ENCODE measurements around the gene COG5. TPM values are rescaled to one million over a fixed set of nuclear protein-coding genes. Genes with fewer than 3 reads are reported as not detected.
A peak's percentile ranks its signal among the peaks of the same experiment; 100 is the strongest.

Gene COG5
- total and polyA plus RNA-seq, 2 of the 4 experiments (the other 2 are of a cell fraction) = 18.5 to 27.4 TPM

DNA sequence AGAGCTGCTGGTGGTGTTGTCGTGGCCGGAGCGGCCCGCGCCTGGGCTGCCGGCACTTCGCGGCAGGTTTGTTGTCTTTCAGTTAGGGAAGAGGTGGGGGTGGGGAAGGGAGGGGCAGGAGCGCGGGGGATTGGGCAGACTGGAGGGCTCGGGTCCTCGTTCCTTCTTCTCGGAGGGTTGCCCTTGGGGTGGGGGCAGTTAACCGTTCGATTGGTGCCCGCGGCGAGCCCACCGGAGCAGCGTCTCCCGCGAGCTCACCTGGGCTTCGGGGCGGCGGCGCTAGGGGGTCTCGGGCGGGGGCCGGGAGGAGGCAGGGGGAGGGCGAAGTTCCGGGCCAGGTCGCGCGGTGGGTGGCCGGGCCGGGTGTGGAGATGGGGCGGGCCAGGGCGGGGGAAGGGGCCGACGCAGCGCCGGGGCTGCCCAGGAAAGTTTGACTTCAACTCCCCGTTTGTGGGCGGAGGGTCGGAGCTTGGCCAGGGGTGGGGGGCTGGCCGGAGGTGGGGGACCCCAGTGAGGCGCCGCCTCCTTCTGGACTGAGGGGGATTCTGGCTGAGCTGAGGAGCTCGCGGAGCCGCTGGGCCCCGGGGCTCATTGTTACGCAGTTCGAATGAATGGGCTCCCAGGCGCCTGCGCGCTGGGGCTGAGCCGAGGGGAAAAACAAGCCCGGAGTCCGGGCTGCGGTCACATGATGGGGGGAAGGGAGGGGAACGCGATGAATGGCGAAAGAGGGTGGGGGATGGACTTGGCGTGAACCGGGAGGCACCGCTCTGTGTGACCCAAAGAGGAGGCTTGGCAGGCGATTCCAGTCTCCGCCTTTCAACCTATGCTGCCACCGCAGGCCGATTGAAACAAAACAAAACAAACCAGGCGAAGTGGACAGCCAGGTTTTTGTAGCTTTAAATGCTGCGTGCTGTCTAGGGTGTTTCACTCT lies 394.3 kb downstream of the COG5 start:
- Histone ChIP-seq H2AK5ac (ENCODE audit: low read depth, low read length) (no peak overlapping the region), H3K9me1 (ENCODE audit: insufficient read depth, low read length) (no peaks in the 10 kb centered on the region), H3K56ac (ENCODE audit: extremely low read depth, insufficient read depth, low read length) (peak overlapping the region; percentile 16; the same call in 1 of the 2 replicates), H3K79me1 (ENCODE audit: low read depth in 1 of 2, low read length in 2 of 2) (peaks cover 4 to 35% of the 10 kb centered on the region in 2 experiments), H3K4me3 (ENCODE audit: insufficient read depth, low read depth, low read length) (peak overlapping the region; percentile 67), H2BK120ac (ENCODE audit: low read depth, low read length) (peak overlapping the region; percentile 9; the same call in 1 of the 2 replicates), H2AFZ (replicated peaks; ENCODE audit: low read length, poor library complexity) (peak overlapping the region; percentile 98), H3K27me3 (ENCODE audit: control insufficient read depth, insufficient read depth, low read length) (no peaks in the 10 kb centered on the region), H3K4me2 (ENCODE audit: low read depth, low read length) (peak overlapping the region; percentile 85), H3K9ac (ENCODE audit: low read depth, low read length) (peak overlapping the region; percentile 72), H4K20me1 (ENCODE audit: insufficient read depth, low read length) (peaks cover 24% of the 10 kb centered on the region), H4K5ac (ENCODE audit: low read depth, low read length) (no peak overlapping the region), H2BK5ac (ENCODE audit: low read depth, low read length, poor library complexity, severe bottlenecking) (peak overlapping the region; percentile 79), H4K8ac (ENCODE audit: low read depth in 2 of 2, low read length in 2 of 2) (peak overlapping the region in 1 of 2 experiments; percentile 70; a peak in 1 of 4 replicates), H3K4ac (ENCODE audit: low read depth, low read length) (peak overlapping the region; percentile 71), H2BK20ac (ENCODE audit: low read depth, low read length) (no peak overlapping the region), H2BK15ac (ENCODE audit: low read depth, low read length) (peak overlapping the region; percentile 8; the same call in 1 of the 3 replicates), H3K14ac (replicated peaks; ENCODE audit: low read depth, low read length) (peak overlapping the region; percentile 41), H3K18ac (ENCODE audit: low read depth, low read length) (peak overlapping the region; percentile 12), H3K9me3 (ENCODE audit: control insufficient read depth, insufficient read depth, low read length) (no peaks in the 10 kb centered on the region), H2AK9ac (replicated peaks; ENCODE audit: low read depth, low read length, poor library complexity) (peak overlapping the region; percentile 97), H4K91ac (ENCODE audit: insufficient read depth, low read depth, low read length) (no peak overlapping the region; the same call in 1 of the 2 replicates), H3K23ac (ENCODE audit: low read depth, low read length) (peak overlapping the region; percentile 77), H3K36me3 (ENCODE audit: control insufficient read depth, insufficient read depth, low read length) (peaks cover 3% of the 10 kb centered on the region), H3K4me1 (ENCODE audit: control insufficient read depth, insufficient read depth, low read length) (peaks cover under 1% of the 10 kb centered on the region; the same call in 1 of the 2 replicates), H3K27ac (ENCODE audit: insufficient read depth, low read length) (peak overlapping the region; percentile 70)
- ATAC-seq (ENCODE audit: low read depth) = peak; percentile 59
- BruUV-seq (replicated peaks) = no TSS peak
- CTCF ChIA-PET = interaction anchor here (0.9 kb wide), 1 partner anchor 10 kb away, joined by 3 read pairs; no protein-coding TSS in a partner anchor
- dilution Hi-C loops (cut with HindIII; ENCODE audit: low sequenced_read_pairs, unreplicated experiment) = no loop called here
- peak; percentile 96 for DNase-seq
- intact Hi-C loops (cut with micrococcal nuclease) = loop anchor here (5.0 kb wide), 1 partner anchor 377 kb away; no protein-coding TSS in a partner anchor
- 0% methylated on average over 8 of the region's 73 CpGs; no CpG with 5 or more reads in 1 of the 2 experiments for WGBS, 2 experiments (ENCODE audit: extremely low coverage in 2 of 2, insufficient read length in 1 of 2)
- POLR2A ChIA-PET (ENCODE audit: unreplicated experiment) = interaction anchor here (1.3 kb wide), 1 partner anchor 11 kb away, joined by 8 read pairs; no protein-coding TSS in a partner anchor
- in situ Hi-C loops (cut with MboI; ENCODE audit: low sequenced_read_pairs) = no loop called here
- TF ChIP-seq MAZ (IDR thresholded peaks at IDR 0.05; ENCODE audit: borderline replicate concordance, low read depth, low read length) (peak; percentile 92), RFX5 (IDR thresholded peaks at IDR 0.05; ENCODE audit: low read depth, low read length) (no peak), POLR2A (IDR thresholded peaks at IDR 0.05; ENCODE audit: low read depth, low read length) (peak; percentile 71), CEBPB (IDR thresholded peaks at IDR 0.05; ENCODE audit: low read depth, low read length) (peak; percentile 97), SMC3 (IDR thresholded peaks at IDR 0.05; ENCODE audit: low read depth, low read length) (peak; percentile 17; the same call in 1 of the 2 replicates), MAFK (IDR thresholded peaks at IDR 0.05; ENCODE audit: low read depth, low read length) (no peak), RCOR1 (IDR thresholded peaks at IDR 0.05; ENCODE audit: insufficient replicate concordance, low read length) (no peak), ELK1 (IDR thresholded peaks at IDR 0.05; ENCODE audit: borderline replicate concordance, low read depth, low read length) (no peak), MXI1 (IDR thresholded peaks at IDR 0.05; ENCODE audit: borderline replicate concordance, low read depth, low read length) (peak; percentile 65), CHD1 (IDR thresholded peaks at IDR 0.05; ENCODE audit: low read depth, low read length) (peak; percentile 1; the same call in 1 of the 2 replicates)
- TF ChIP-seq, protein P1, sequence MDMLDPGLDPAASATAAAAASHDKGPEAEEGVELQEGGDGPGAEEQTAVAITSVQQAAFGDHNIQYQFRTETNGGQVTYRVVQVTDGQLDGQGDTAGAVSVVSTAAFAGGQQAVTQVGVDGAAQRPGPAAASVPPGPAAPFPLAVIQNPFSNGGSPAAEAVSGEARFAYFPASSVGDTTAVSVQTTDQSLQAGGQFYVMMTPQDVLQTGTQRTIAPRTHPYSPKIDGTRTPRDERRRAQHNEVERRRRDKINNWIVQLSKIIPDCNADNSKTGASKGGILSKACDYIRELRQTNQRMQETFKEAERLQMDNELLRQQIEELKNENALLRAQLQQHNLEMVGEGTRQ (IDR thresholded peaks at IDR 0.05; ENCODE audit: low read depth, low read length) = peak; percentile 98
- TF ChIP-seq, protein P2, sequence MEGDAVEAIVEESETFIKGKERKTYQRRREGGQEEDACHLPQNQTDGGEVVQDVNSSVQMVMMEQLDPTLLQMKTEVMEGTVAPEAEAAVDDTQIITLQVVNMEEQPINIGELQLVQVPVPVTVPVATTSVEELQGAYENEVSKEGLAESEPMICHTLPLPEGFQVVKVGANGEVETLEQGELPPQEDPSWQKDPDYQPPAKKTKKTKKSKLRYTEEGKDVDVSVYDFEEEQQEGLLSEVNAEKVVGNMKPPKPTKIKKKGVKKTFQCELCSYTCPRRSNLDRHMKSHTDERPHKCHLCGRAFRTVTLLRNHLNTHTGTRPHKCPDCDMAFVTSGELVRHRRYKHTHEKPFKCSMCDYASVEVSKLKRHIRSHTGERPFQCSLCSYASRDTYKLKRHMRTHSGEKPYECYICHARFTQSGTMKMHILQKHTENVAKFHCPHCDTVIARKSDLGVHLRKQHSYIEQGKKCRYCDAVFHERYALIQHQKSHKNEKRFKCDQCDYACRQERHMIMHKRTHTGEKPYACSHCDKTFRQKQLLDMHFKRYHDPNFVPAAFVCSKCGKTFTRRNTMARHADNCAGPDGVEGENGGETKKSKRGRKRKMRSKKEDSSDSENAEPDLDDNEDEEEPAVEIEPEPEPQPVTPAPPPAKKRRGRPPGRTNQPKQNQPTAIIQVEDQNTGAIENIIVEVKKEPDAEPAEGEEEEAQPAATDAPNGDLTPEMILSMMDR (conservative IDR thresholded peaks at IDR 0.05; ENCODE audit: low read depth, low read length) = 0 out of 2 replicates have a peak, but pooled peaks have one; percentile 10

Data from IMR-90 (cell line).